ENCODE data around the gene GATAD2B. TPM values are rescaled to one million over a fixed set of nuclear protein-coding genes. Genes with fewer than 3 reads are reported as not detected.

GATAD2B gene
- polyA plus RNA-seq, 3 donors = 1.1 to 11.0 (median 2.0) TPM

- WGBS (ENCODE audit: insufficient coverage) = 95% methylated on average over 11 of the region's 12 CpGs
- Histone ChIP-seq H2AFZ (ENCODE audit: insufficient read depth, low read depth, low read length, poor library complexity, severe bottlenecking) (no peak overlapping the region), H3K4me3 (replicated peaks in 1 of 3; ENCODE audit: low read depth in 2 of 3, low read length in 3 of 3) (no peak overlapping the region), H3K36me3 (replicated peaks in 1 of 2; ENCODE audit: control insufficient read depth in 1 of 2, insufficient read depth in 2 of 2, low read length in 2 of 2) (peaks cover 88 to 91% of the 10 kb centered on the region in 2 donors), H3K79me2 (ENCODE audit: insufficient read depth, low read length) (peaks cover 82% of the 10 kb centered on the region), H3K9me3 (replicated peaks in 1 of 2; ENCODE audit: control insufficient read depth in 1 of 2, insufficient read depth in 1 of 2, low read length in 2 of 2) (no peaks in the 10 kb centered on the region), H3K4me1 (ENCODE audit: control insufficient read depth in 1 of 2, insufficient read depth in 2 of 2, low read length in 2 of 2) (peaks cover 20 to 36% of the 10 kb centered on the region in 2 donors), H4K20me1 (ENCODE audit: insufficient read depth, low read length) (peaks cover 76% of the 10 kb centered on the region), H3K4me2 (replicated peaks; ENCODE audit: extremely low read depth, low read length, poor library complexity, severe bottlenecking) (no peak overlapping the region), H3K9ac (ENCODE audit: insufficient read depth, low read length, poor library complexity, severe bottlenecking) (no peak overlapping the region), H3K27ac (ENCODE audit: low read depth in 1 of 2, low read length in 2 of 2) (peak overlapping the region in 1 of 2 donors; percentile 71), H3K27me3 (ENCODE audit: control insufficient read depth in 2 of 2, insufficient read depth in 2 of 2, low read length in 2 of 2) (no peaks in the 10 kb centered on the region)
- TF ChIP-seq, protein P1, sequence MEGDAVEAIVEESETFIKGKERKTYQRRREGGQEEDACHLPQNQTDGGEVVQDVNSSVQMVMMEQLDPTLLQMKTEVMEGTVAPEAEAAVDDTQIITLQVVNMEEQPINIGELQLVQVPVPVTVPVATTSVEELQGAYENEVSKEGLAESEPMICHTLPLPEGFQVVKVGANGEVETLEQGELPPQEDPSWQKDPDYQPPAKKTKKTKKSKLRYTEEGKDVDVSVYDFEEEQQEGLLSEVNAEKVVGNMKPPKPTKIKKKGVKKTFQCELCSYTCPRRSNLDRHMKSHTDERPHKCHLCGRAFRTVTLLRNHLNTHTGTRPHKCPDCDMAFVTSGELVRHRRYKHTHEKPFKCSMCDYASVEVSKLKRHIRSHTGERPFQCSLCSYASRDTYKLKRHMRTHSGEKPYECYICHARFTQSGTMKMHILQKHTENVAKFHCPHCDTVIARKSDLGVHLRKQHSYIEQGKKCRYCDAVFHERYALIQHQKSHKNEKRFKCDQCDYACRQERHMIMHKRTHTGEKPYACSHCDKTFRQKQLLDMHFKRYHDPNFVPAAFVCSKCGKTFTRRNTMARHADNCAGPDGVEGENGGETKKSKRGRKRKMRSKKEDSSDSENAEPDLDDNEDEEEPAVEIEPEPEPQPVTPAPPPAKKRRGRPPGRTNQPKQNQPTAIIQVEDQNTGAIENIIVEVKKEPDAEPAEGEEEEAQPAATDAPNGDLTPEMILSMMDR (IDR thresholded peaks at IDR 0.05) = no peak
- H3K9me3 Mint-ChIP-seq = no peaks in the 10 kb centered on the region
- peaks cover 83 to 92% of the 10 kb centered on the region in 2 donors for H3K36me3 Mint-ChIP-seq
- intact Hi-C loops (cut with micrococcal nuclease) = no loop called here
- H3K4me3 Mint-ChIP-seq = no peak overlapping the region
- no peak for DNase-seq
- no peaks in the 10 kb centered on the region for H3K27me3 Mint-ChIP-seq (ENCODE audit: low read depth in 3 of 3)
- H3K4me1 Mint-ChIP-seq = peaks cover 30% of the 10 kb centered on the region
- H3K27ac Mint-ChIP-seq = peak overlapping the region in 3 of 7 donors; percentile 55 to 80 (median 59)
Measured at GRCh38 chr1:153939476-153939875, 16.7 kb upstream of the GATAD2B start.

DNA sequence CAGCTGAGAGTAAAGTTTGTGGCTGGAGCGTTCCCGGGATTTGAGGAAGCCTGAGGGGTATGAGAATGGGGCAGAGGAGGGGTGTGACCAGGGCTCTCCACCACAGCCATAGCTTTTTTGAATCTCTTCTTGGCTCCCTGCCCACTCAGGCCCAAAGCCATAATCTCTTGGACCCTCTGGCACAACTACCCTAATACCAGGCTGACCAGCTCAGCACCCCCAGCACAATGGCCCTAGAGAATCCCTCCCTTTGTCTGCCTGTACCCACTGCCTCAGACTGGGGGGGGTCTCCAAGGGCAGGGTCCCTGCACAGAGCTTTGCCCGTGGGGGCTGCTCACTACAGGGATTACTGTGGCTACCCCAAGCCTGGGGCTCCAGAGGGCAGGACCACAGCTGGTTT is 16.2 kb upstream of the GATAD2B start:
- Histone ChIP-seq H3K27ac (ENCODE audit: low read depth in 1 of 2, low read length in 2 of 2) (peak overlapping the region in 1 of 2 donors; percentile 71), H3K36me3 (replicated peaks in 1 of 2; ENCODE audit: control insufficient read depth in 1 of 2, insufficient read depth in 2 of 2, low read length in 2 of 2) (peaks cover 91 to 96% of the 10 kb centered on the region in 2 donors), H3K9ac (ENCODE audit: insufficient read depth, low read length, poor library complexity, severe bottlenecking) (no peak overlapping the region), H4K20me1 (ENCODE audit: insufficient read depth, low read length) (peaks cover 81% of the 10 kb centered on the region), H2AFZ (ENCODE audit: insufficient read depth, low read depth, low read length, poor library complexity, severe bottlenecking) (no peak overlapping the region), H3K4me3 (replicated peaks in 1 of 3; ENCODE audit: low read depth in 2 of 3, low read length in 3 of 3) (no peak overlapping the region), H3K4me1 (ENCODE audit: control insufficient read depth in 1 of 2, insufficient read depth in 2 of 2, low read length in 2 of 2) (peaks cover 15 to 31% of the 10 kb centered on the region in 2 donors), H3K27me3 (ENCODE audit: control insufficient read depth in 2 of 2, insufficient read depth in 2 of 2, low read length in 2 of 2) (no peaks in the 10 kb centered on the region), H3K4me2 (replicated peaks; ENCODE audit: extremely low read depth, low read length, poor library complexity, severe bottlenecking) (no peak overlapping the region), H3K79me2 (ENCODE audit: insufficient read depth, low read length) (peaks cover 77% of the 10 kb centered on the region), H3K9me3 (replicated peaks in 1 of 2; ENCODE audit: control insufficient read depth in 1 of 2, insufficient read depth in 1 of 2, low read length in 2 of 2) (no peaks in the 10 kb centered on the region)
- TF ChIP-seq, protein P1 (IDR thresholded peaks at IDR 0.05) = no peak
- intact Hi-C loops (cut with micrococcal nuclease) = no loop called here
- Mint-ChIP-seq H3K27ac (peak overlapping the region in 5 of 7 donors; percentile 59 to 90 (median 61)), H3K36me3 (peaks cover 86 to 96% of the 10 kb centered on the region in 2 donors), H3K4me3 (no peak overlapping the region), H3K27me3 (ENCODE audit: low read depth in 3 of 3) (no peaks in the 10 kb centered on the region), H3K9me3 (no peaks in the 10 kb centered on the region), H3K4me1 (peaks cover 25% of the 10 kb centered on the region)
- no peak for DNase-seq
- WGBS (ENCODE audit: insufficient coverage) = no CpG with 5 or more reads among the region's 3 CpGs

All from CD14-positive monocyte (primary cell).